Right renal cortex interstitium (tissue), 3 donors: ENCODE data around the gene B3GNT5. TPM values are rescaled to one million over a fixed set of nuclear protein-coding genes. Genes with fewer than 3 reads are reported as not detected.

Experiments used
- DNase-seq, 3 donors: peaks; one replicate each; pipeline ENCODE4 v3.0.0-alpha.2; 2013; ENCODE audit warnings: low read depth in 3 of 3, low spot score in 2 of 3
- polyA plus RNA-seq, 3 donors: library from polyadenylated mRNA; unstranded; fragments of 120-200 nt; gene quantifications; one replicate each; pipeline ENCODE4 v1.2.1, GENCODE V29; 2013; ENCODE audit not compliant: insufficient read length in 3 of 3

The B3GNT5 gene
- polyA plus RNA-seq, 3 donors: 23.8 to 24.9 (median 24.5) TPM

DNA sequence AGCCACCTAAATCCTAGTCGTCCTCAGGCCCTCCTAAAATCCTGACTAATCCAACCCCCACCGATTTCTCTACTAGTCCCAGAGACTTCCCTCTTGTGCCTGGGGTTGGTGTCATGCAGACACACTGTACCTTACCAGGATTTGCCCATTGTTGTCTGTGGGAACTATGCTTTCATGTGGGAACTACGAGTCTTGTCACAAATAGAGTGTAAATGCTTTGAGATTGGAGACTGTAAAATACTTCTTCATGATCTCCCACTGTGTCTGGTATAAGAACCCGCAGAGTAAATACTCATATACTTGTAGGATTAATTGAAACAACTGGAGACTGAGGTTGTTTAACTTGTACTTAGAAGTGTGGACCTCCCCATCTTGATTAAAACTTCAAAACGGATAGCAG is 11.2 kb downstream of the B3GNT5 start:
- DNase-seq: no peak

DNA sequence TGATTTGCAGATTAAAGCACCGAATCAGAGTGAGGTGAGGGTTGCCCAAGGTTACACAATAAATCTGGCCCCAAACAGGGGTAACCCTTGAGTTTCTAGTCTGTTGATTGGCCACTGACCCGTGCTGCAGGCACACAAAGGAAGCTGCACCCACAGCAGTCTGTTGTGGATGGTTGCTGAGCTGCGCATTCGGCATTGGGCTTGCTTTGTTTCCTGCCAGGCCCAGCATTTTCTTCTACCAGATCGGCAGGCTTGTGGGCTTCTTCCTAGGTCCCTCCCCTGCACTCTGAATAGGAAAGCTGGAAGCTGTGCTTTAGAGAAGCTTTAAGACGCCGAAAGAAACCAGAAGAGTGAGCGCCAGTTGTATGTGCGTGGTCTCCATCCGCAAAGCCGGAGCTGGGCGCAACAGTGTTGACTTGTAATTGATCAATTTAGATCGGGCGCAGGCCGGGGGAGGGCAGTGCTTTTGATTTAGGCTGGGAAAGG is 12.1 kb downstream of the B3GNT5 start:
- peak in 1 of 3 donors; percentile 35 for DNase-seq

DNA sequence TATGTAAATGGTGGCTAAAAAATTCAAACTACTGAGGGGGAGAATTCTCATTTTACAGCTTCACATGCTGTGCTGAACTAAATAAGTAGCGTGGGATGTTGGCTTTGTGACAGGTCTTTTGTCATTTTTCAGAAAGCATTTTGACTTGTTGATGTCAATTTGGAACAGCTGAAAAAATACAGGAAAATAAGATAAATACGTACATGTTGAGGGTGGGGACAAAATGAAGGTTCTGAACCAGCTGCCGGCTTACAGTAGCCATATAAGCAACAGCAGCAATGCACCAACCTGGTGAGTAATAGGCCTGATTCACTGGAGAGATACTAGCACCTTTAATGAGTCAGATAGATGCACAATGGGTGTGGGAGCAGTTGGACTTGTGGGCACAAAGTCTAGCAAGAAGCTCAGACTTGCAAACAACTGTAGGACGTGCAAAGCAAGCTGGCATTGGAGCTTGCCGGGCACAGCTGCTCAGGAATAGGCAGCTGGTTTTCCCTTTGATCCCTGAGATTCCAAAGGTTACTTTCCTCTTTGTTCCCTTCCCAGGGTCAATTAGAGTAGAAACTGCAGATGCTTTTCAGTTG is 12.9 kb downstream of the B3GNT5 start:
- DNase-seq: no peak

DNA sequence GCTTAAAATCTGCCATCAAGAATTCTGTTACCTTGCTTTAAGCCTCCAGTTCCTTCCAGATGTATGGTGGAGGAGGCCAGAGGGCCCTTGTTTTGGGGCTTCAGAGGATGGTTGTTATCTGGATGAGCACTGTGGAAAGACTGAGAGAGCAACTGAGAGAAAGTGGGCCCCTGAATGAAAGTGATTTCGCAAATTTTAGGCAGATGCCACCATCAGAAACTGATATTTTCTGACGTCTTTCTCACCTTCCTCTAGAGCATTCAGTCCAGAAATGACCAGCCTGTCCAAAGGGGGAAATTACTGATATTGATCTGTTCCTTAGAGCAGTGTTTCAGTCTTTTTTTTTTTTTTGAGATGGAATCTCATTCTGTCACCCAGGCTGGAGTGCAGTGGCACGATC is 13.4 kb downstream of the B3GNT5 start:
- DNase-seq: no peak

DNA sequence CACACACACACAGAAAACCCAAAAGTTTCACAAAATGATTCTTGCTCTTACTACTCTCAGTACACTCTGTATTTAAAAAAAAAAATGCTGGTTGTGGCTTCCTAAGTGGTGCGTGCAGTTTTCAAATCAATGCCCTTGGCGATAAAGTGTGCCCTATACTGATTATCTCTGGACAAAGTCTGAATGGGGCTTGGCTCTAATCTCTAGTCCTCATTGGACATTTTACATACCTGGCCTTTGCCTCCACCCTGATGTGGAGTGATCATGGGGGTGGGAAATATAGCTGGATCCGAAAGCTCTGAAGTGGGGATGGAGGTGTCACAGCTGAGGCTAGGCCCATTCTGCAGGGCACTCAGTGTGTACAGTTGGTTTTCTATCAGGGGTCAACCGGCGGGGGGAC is 14.1 kb downstream of the B3GNT5 start:
- DNase-seq: no peak

DNA sequence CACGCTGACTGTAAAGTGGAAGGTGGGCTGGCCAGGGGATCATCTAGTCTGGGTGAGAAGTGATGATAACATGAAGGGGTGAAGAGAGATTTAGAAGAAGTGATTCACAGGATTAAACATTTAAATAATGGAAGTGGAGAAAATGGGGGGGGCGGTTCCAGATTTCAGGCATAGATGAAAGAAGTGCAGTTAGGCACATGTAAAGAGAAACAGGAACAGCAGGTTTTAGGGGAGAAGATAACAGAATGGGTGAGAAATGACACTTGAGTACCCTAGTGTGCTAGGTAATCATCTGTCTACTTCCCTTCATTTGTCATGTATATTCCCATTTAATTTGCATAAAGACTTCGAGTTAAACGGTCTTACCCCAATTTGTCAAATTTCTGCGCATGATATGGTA is 15.3 kb downstream of the B3GNT5 start:
- DNase-seq: no peak

DNA sequence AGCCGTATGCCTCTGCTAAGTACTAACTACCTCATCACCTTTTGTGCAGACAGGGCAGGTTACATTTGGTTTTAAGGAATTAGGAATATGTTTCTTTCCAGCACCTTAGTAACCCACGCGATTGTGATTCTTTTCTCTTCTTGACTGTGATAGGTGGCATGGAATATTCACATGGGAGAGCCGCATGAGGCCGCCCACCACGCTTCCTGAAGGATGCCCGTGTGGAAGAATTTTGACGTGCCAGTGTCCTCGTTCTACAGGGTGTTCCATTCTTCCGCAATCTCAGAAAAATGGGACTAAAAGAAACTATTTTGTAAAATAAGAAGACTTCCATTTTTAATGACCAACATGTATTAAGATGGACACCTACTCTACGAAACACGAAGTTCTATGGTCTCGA is 16.3 kb downstream of the B3GNT5 start:
- DNase-seq: no peak

DNA sequence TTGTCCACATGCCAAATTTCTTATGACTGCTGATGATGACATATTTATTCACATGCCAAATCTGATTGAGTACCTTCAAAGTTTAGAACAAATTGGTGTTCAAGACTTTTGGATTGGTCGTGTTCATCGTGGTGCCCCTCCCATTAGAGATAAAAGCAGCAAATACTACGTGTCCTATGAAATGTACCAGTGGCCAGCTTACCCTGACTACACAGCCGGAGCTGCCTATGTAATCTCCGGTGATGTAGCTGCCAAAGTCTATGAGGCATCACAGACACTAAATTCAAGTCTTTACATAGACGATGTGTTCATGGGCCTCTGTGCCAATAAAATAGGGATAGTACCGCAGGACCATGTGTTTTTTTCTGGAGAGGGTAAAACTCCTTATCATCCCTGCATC is 17.3 kb downstream of the B3GNT5 start:
- DNase-seq: no peak

DNA sequence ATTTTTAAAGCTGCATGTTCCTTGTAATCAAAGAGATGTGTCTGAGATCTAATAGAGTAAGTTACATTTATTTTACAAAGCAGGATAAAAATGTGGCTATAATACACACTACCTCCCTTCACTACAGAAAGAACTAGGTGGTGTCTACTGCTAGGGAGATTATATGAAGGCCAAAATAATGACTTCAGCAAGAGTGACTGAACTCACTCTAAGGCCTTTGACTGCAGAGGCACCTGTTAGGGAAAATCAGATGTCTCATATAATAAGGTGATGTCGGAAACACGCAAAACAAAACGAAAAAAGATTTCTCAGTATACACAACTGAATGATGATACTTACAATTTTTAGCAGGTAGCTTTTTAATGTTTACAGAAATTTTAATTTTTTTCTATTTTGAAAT is 19.1 kb downstream of the B3GNT5 start:
- no peak for DNase-seq

DNA sequence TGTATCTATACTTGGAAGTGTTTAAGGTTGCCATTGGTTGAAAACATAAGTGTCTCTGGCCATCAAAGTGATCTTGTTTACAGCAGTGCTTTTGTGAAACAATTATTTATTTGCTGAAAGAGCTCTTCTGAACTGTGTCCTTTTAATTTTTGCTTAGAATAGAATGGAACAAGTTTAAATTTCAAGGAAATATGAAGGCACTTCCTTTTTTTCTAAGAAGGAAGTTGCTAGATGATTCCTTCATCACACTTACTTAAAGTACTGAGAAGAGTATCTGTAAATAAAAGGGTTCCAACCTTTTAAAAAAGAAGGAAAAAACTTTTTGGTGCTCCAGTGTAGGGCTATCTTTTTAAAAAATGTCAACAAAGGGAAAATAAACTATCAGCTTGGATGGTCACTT is 19.7 kb downstream of the B3GNT5 start:
- DNase-seq: no peak

DNA sequence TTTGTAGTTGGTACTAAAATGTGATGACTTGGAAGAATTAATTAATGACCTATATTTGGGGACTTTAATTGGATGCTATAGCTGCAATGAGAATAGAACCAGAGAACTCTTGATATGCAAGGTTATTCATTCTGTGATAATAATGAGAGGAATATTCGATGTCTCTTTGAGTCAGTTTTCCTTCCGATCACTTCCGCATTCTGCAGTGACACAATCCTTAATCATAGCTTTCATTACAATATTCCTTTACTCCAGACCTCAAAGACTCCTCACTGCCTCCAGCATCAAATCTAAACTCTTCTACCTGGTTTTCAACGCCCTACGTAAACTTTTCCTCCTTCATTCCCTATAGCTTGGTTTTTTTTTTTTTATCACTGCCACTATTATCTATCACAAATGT is 21.6 kb downstream of the B3GNT5 start:
- no peak for DNase-seq

DNA sequence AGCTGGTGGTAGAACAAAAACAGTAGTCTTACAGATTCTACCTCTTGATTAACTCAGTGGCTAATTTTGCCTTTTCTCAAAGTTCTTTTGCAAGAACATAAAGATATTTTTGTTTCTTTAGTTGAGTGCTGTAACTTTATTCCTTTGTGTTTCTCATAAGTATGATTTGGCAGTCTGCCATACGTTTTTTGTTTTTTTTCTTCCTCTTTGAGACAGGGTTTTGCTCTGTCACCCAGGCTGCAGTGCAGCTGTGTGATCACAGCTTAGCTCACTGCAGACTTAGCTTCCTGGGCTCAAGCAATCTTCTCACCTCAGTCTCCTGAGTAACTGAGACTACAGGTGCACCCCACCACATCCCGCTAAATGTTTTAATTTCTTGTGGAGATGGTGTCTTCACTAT is 22.4 kb downstream of the B3GNT5 start:
- DNase-seq: peak in 1 of 3 donors; percentile 40

DNA sequence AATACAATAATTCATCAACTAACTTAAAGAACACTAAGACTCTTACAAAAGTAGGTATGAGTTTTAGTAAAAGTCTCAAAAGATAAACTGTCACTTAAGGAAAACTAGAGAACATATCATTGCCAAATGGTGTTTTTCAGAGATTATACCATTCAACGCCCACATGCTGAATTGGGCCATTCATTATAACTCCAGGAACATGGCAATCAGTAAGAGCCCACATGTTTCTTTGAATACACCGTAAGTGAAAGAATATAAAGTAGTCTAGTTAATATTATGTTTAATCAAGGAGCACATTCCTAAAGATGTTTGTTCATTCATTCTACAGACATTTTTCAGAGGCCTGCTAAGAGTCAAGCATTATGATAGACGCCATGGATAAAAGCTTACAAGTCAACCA is 22.9 kb downstream of the B3GNT5 start:
- no peak for DNase-seq

DNA sequence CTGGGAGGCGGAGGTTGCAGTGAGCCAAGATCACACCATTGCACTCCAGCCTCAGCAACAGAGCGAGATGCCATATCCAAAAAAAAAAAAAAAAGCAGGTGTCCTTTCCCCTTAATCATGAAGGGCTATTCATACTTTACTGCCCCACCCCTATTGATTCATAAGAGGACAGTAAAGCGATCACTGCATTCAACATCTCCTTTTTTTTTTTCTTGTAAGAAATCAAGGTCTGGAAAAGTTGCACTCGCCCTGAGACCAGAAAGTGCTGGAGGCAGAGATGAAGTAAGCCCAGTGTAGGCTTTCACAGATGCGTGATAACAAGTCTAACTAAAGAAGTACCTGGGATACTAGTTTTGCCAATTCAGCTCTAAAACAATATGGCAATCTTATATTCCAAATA is 24.2 kb downstream of the B3GNT5 start:
- no peak for DNase-seq

DNA sequence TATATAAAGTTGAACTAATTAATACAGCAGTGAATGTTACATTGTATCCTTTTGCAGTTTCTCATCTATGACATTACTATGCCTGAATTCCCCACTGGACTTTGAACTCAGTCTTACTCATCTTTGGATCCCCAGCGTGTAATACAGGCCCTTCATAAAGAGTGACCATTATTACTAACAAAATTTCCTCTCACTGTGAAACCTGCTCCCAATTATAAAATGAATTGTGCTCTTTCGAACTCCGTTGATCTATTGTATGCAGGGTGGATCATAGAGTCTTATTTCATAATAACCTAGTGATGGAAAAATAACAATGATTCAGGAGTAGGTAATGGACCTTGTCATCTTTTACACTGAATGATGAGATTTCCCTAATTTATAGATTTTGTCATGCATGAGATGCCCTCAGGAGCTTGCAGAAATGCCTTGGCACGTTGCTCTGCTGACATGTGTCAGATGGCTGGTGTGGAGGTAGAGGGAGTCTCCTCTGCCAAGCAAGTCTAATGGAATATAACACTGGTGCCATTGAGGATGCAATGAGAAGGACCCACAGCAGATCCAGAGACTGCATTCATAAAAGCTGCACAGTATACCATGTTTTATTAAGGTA is 25.5 kb downstream of the B3GNT5 start:
- no peak for DNase-seq

DNA sequence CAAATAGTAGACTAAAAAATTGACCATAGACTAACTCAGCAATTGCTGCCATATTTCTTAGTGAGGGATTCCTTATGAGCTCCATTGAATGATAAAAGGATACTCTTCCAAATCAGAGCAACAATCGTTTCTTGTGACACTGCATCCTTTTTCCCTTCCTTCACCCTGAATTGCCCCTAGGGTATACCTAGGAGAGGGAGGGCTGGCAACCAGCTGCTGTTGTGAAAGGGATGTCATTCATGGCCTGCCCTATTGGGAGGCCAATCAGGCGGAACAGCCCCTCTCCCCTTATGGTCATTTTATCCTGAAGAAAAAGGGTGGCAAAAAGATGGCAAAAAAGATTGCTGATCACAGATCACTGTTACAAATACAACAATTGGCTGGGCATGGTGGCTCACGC is 26.3 kb downstream of the B3GNT5 start:
- no peak for DNase-seq

DNA sequence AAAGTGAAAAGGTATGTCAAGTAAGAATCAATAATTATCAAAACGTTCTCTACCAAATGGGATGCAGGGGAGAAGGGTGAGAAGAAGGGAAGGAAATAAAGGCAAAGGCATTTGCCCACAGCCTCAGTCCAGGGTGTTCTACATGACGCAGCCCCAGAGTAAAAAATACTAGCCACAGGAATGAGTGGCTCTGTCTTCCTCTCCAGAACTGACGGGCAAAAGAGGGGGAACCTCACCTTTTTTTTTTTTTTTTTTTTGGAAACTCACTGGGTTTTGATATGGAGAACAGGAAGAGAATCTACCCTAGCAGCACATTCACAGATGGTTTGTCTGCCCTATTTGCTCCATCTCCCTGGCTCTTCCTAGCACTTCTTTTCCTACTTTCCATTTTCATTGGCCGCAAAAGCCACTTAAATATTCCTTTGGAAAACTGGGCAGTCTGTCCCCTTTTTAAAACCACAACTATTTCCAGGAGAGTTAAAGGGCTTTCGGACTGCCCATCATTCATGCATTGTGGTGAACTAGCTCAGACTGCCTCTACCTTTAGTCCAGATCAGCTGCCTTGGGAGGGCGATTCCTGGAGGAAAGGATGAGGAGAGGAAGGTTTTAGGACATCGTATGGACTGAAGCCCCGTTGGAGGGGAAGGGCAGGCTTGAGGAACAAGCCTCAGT is 28.2 kb downstream of the B3GNT5 start:
- no peak for DNase-seq

DNA sequence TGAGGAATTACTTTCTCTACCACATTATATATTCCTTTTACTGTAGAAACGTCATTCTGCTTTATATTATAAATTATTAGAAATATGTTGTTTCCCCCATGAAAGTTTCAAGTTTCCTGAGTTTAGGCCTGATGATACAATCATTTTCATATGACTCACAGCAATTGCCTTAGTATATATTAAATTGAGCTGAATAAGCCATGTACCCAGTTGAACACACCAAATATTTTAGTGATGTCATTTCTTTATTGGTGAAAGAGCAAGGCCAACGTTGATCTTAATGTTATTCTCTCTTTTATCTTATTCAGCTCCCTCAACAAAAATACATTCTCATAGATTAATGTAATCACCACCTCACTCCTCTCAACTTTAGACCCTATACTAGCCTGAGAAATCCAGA is 30.8 kb downstream of the B3GNT5 start:
- no peak for DNase-seq

DNA sequence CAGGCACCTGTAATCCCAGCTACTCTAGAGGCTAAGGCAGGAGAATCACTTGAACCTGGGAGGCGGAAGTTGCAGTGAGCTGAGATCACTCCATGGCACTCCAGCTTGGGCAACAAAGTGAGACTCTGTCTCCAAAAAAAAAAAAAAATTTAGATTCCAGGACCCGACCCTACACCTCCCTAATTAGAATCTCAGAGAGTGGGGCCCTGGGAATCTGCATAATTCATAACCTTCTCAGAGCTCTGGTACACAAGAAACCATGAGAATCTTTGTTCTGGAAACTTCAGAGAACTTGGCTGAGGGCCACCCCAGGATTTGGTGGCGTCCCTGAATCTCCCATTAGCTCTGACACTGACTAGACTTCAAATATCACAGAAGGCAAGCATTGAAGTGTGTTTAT is 31.5 kb downstream of the B3GNT5 start:
- no peak for DNase-seq

DNA sequence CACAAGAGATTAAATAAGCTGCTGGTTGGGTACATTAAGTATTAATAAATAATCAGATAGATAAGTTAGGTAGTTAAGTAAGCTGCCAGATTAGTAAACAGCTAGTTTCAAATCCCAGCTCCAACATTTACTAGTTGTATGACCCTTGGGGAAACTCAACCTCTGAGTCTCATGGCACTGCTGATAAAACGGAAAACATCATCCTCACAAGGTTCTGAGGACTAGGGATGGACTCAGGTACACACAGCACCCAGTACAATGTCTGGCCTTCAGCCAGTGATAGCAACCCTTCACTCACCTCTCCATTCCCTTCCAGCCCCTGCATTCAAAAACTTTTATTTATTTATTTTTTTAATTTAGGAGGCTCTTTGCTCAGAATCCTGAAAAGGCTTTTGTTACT is 32.3 kb downstream of the B3GNT5 start:
- DNase-seq: no peak

DNA sequence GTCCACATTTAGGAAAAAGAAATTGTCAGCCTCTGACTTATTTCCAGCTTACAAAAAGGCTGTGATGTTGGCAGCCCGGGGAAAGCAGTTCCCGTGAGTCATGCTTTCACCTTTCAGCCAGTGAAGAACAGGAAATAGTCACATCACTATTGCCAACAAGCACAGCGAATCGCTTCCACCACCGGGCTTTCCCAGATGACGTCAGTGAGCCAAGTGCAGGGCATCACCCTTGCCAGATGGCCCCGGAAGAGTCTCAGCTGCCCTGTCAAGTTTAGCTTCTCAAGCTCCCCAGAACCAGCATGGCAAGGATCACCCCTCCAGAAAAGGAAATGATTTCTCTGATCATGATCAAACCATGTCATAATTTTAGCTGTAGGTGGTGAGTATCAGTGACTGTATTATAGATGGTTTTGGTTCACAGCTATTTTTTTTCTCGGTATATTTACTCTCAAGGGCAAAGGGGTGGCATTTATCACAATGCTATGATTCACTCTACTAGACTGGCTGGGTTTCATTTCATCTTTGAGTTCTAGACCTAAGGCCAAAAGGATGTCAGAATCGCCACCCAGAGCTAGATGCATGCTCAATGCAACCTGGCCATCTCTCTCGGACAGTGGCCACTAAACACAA is 32.9 kb downstream of the B3GNT5 start:
- no peak for DNase-seq
